ENCODE results near the gene FBP2.
"Not testable (repeated sequence)": the region's sequence is repeated elsewhere in the genome, so short reads cannot be mapped to it uniquely, and the experiment has no call there.

FBP2 gene

GRCh38 chr9:94607423-94607691 lies 13.7 kb upstream of the FBP2 start:
- no peak for TF ChIP-seq CTCF (IDR thresholded peaks at IDR 0.05; ENCODE audit: low read depth, low read length)
- no peak overlapping the region for H3K4me3 ChIP-seq (ENCODE audit: low read depth, low read length)

- no peak overlapping the region for H3K4me3 ChIP-seq (ENCODE audit: low read depth, low read length)
- no peak for TF ChIP-seq CTCF (IDR thresholded peaks at IDR 0.05; ENCODE audit: low read depth, low read length)
Measured at GRCh38 chr9:94606646-94607422, 13.2 kb upstream of the FBP2 start.

DNA sequence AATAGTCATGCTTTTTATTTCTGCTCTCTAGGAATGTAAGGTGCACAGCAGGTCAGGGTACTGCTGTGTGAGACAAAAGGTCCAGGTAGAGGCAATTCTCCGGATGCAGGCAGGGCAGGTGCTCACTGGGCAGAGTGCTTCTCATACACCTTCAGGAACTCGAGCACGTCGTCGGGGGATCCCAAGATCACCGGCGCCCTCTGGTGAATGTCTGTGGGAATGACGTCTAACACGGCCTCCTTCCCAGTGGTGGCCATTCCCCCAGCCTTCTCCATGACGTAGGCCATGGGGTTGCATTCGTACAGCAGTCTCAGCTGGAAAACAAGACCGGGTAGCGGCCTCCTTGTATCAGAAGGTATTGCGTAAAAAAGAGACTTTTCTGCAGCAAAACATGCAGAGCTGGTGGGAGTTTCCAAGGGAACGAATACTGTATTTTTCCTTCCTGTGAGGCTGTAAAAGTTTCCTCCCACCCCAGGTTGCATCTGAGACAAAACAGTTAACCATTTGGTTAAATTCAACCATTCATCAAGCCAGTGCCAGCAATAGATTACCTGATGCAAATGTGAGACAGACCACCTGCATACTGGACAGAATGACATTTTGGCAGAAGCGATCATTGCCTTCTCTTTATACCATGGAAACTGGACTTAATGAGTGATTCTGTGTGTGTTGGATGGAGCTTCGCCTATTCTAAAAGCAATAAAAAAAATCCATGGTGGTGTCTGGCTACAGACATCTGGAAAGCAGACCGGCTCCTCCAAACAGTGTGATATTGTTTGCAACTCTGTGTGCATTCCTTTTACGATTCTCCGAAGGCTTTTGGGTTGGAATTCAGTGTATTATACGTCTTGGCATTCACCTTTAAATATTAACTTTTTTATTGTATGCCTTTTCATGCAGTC lies 9.9 kb upstream of the FBP2 start:
- no peak overlapping the region for H3K4me3 ChIP-seq (ENCODE audit: low read depth, low read length)
- peak; percentile 67 for TF ChIP-seq CTCF (IDR thresholded peaks at IDR 0.05; ENCODE audit: low read depth, low read length)

DNA sequence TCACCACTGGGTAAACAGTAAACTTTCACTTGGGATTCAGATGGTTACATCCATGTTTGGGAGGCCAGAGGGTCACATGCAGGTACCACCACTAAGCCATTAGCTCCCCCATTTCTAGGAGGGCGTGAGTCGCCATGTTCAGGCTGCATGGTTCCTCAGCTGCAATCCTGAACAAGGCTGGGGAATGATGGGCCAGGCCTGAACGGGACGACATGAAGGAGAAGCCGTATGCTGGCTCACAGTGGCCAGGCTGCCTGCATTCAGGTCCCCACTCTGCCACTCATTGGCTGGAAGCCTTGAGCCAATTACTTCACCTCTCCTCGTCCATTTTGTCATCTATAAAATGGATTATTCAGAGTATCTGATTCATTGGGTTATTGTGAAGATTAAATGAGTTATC lies 9.0 kb upstream of the FBP2 start:
- no peak for TF ChIP-seq CTCF (IDR thresholded peaks at IDR 0.05; ENCODE audit: low read depth, low read length)
- no peak overlapping the region for H3K4me3 ChIP-seq (ENCODE audit: low read depth, low read length)

- TF ChIP-seq CTCF (IDR thresholded peaks at IDR 0.05; ENCODE audit: low read depth, low read length), result no peak
Measured at GRCh38 chr9:94600715-94601114, 7.1 kb upstream of the FBP2 start.

GRCh38 chr9:94600258-94600657 lies 6.6 kb upstream of the FBP2 start:
- no peak for TF ChIP-seq CTCF (IDR thresholded peaks at IDR 0.05; ENCODE audit: low read depth, low read length)
- no peak overlapping the region for H3K4me3 ChIP-seq (ENCODE audit: low read depth, low read length)

More at GRCh38 chr9:94600715-94601114, 7.1 kb upstream of the FBP2 start:
- no peak overlapping the region for H3K4me3 ChIP-seq (ENCODE audit: low read depth, low read length)

DNA sequence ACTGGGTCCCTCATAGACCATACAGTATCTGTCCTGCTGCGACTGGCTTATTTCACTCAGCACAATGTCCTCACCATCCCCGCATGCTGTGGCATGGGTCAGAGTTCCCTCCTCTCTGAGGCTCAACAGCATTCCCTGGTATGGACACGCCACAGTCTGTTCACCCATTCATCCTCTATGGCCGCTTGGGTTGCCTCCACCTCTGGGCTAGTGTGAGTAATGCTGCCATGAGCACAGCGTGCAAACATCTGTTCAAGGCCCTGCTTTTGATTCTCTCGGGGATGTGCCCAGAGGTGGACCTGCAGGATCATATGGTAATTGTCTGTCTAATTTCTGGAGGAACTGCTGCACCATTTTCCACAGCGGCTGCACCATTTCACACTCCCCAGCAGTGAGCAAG lies 5.5 kb upstream of the FBP2 start:
- no peak overlapping the region for H3K4me3 ChIP-seq (ENCODE audit: low read depth, low read length)
- no peak for TF ChIP-seq CTCF (IDR thresholded peaks at IDR 0.05; ENCODE audit: low read depth, low read length)

- not testable (repeated sequence) for H3K4me3 ChIP-seq (ENCODE audit: low read depth, low read length)
Measured at GRCh38 chr9:94592683-94593082, 941 bp downstream of the FBP2 start.

Data from WI38 (cell line).